ENCODE measurements around the gene ADGRL3.

- TF ChIP-seq POLR2A (IDR thresholded peaks at IDR 0.05): no peak
- TF ChIP-seq CTCF (IDR thresholded peaks at IDR 0.05): no peak
- TF ChIP-seq POLR2AphosphoS5 (IDR thresholded peaks at IDR 0.05): no peak
- TF ChIP-seq EP300 (IDR thresholded peaks at IDR 0.05): no peak
These were observed 141.9 kb downstream of the ADGRL3 start for GRCh38 chr4:61342061-61342460.
